CD8-positive, alpha-beta memory T cell (primary cell): ENCODE data around the gene UBE2E1. TPM values are rescaled to one million over a fixed set of nuclear protein-coding genes. Genes with fewer than 3 reads are reported as not detected.
A peak's percentile ranks its signal among the peaks of the same experiment; 100 is the strongest.
"Not testable (repeated sequence)": the region's sequence is repeated elsewhere in the genome, so short reads cannot be mapped to it uniquely, and the experiment has no call there.

ENCODE experiments used
- CTCF ChIA-PET: fragments of 350-600 bp; sonication (Branson Sonifier 250); formaldehyde crosslinking; loops from one replicate; lab custom pipeline; 2021; ENCODE audit warnings: antibody characterized with exemption; lab: Charles Lee
- POLR2A ChIA-PET: fragments of 350-600 bp; sonication (Branson Sonifier 250); formaldehyde crosslinking; loops from one replicate; lab custom pipeline; 2021; ENCODE audit warnings: antibody characterized with exemption; lab: Charles Lee
- DNase-seq, 5 donors: peaks; one replicate each; pipeline versions ENCODE4 v3.0.0 to v3.0.0-alpha.2; 2020 to 2022; ENCODE audit warnings: mixed read lengths in 1 of 5
- H3K27ac ChIP-seq: one replicate; pipeline ENCODE4 v1.7.0; 2013; ENCODE audit warnings: low read depth, mild to moderate bottlenecking, low read length, moderate library complexity
- H3K27me3 ChIP-seq: 2 replicates; pipeline ENCODE4 v1.7.0; 2013; ENCODE audit warnings: low read length, mild to moderate bottlenecking; ENCODE audit not compliant: insufficient read depth, poor library complexity, severe bottlenecking
- H3K36me3 ChIP-seq: 2 replicates; pipeline ENCODE4 v1.7.0; 2013; ENCODE audit warnings: mild to moderate bottlenecking, low read length, moderate library complexity; ENCODE audit not compliant: insufficient read depth
- H3K4me1 ChIP-seq: 2 replicates; pipeline ENCODE4 v1.7.0; 2013; ENCODE audit warnings: mild to moderate bottlenecking, low read length, moderate library complexity; ENCODE audit not compliant: insufficient read depth
- H3K4me3 ChIP-seq: 2 replicates; pipeline ENCODE4 v1.7.0; 2013; ENCODE audit warnings: mild to moderate bottlenecking, low read length
- H3K9me3 ChIP-seq: 2 replicates; pipeline ENCODE4 v1.7.0; 2013; ENCODE audit warnings: mild to moderate bottlenecking, low read length
- H3K27ac Mint-ChIP-seq, 8 donors: one replicate each; pipeline ENCODE4 v1.8.0; 2020 to 2021; ENCODE audit warnings: mixed read lengths in 8 of 8, mild to moderate bottlenecking in 6 of 8, inconsistent platforms in 3 of 8, moderate library complexity in 3 of 8
- H3K27me3 Mint-ChIP-seq, 2 donors: one replicate each; pipeline ENCODE4 v1.8.0; 2020 to 2021; ENCODE audit warnings: mixed read lengths in 2 of 2, mild to moderate bottlenecking in 1 of 2, moderate library complexity in 1 of 2
- H3K36me3 Mint-ChIP-seq, 3 donors: one replicate each; pipeline ENCODE4 v1.8.0; 2020 to 2021; ENCODE audit warnings: mixed read lengths in 3 of 3, inconsistent platforms in 1 of 3, mild to moderate bottlenecking in 1 of 3
- H3K4me1 Mint-ChIP-seq, 3 donors: one replicate each; pipeline ENCODE4 v1.8.0; 2020 to 2021; ENCODE audit warnings: mixed read lengths in 3 of 3, inconsistent platforms in 1 of 3, mild to moderate bottlenecking in 1 of 3
- H3K4me3 Mint-ChIP-seq, 7 donors: one replicate each; pipeline ENCODE4 v1.8.0; 2020 to 2021; ENCODE audit warnings: mixed read lengths in 7 of 7, mild to moderate bottlenecking in 6 of 7, moderate library complexity in 4 of 7, inconsistent platforms in 2 of 7
- H3K9me3 Mint-ChIP-seq, 5 donors: one replicate each; pipeline ENCODE4 v1.8.0; 2020 to 2022; ENCODE audit warnings: mixed read lengths in 5 of 5, mild to moderate bottlenecking in 3 of 5, moderate library complexity in 2 of 5, inconsistent platforms in 1 of 5
- polyA plus RNA-seq: library from polyadenylated mRNA; unstranded; fragments of 300-500 nt; fragmentation: Illumina TruSeq; gene quantifications from one replicate; pipeline ENCODE4 v1.2.3, GENCODE V29; 2021
- total RNA-seq, 2 experiments: library from RNA; stranded (reverse); gene quantifications; one replicate each; pipeline ENCODE4 v1.2.3, GENCODE V29; 2021

UBE2E1 gene
- total and polyA plus RNA-seq, 3 experiments from 2014 or later, result 8.1 to 50.7 (median 50.1) TPM

- Histone ChIP-seq H3K27ac (no peak overlapping the region), H3K36me3 (no peaks in the 10 kb centered on the region), H3K4me1 (peaks cover 18% of the 10 kb centered on the region), H3K4me3 (no peak overlapping the region), H3K27me3 (no peaks in the 10 kb centered on the region), H3K9me3 (no peaks in the 10 kb centered on the region)
- no peak for DNase-seq
- Mint-ChIP-seq H3K4me3 (no peak overlapping the region), H3K27ac (no peak overlapping the region), H3K27me3 (peaks cover 0 to 3% of the 10 kb centered on the region in 2 donors), H3K9me3 (no peaks in the 10 kb centered on the region), H3K36me3 (peaks cover under 1 to 32% (median 8%) of the 10 kb centered on the region in 3 donors), H3K4me1 (peaks cover 20 to 43% (median 32%) of the 10 kb centered on the region in 3 donors)
- ChIA-PET POLR2A (no interaction called here), CTCF (interaction anchor here (1.0 kb wide), 1 partner anchor 9 kb away, joined by 3 read pairs; no protein-coding TSS in a partner anchor)
Observed at GRCh38 chr3:23913182-23913581, 107.4 kb downstream of the UBE2E1 start.

DNA sequence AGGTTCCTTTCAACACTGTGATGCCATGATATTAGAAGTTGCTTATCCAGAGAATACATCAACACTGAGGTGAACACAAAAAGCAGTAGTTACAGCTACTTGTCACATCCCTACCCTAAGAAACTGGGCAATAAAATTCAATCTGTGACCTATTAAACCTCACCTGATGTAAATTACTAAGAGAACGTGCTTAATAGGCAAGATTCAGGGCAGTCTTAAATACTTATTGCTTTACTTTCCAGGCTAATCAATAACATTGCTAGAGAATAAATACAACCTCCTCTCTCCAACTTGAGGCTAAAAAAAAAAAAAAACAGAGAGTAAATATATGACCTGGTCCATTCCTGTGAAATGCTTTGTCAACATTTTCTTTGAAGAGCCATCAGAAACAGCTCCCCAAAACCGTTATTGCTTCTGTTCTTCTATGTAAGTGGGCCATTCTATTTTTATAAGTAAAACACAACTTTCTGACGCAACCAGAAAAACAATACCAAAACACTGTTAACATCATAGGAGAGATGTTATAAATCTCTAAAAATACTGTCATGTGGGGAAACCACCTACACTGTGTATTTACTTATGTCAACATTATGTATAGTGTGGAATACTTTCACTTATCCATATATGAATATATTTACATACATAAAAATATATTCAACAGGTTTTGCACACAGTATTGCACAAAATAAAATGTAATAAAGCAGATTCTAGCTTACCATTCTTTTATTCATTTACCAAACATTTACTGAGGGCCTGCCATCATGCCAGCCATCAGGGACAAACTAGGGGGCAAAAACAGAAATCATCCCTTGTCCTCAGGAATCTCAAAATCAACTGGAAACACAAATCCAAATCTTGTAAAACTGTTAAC, 108.4 kb downstream of the UBE2E1 start:
- CTCF ChIA-PET, result no interaction called here
- H3K9me3 Mint-ChIP-seq, result no peaks in the 10 kb centered on the region
- H3K36me3 Mint-ChIP-seq, result peaks cover 4 to 38% (median 17%) of the 10 kb centered on the region in 3 donors
- H3K4me1 Mint-ChIP-seq, result peaks cover 29 to 52% (median 41%) of the 10 kb centered on the region in 3 donors
- POLR2A ChIA-PET, result no interaction called here
- no peak overlapping the region for H3K27ac ChIP-seq
- H3K4me3 Mint-ChIP-seq, result peak overlapping the region in 1 of 7 donors; percentile 55
- H3K27me3 Mint-ChIP-seq, result peaks cover 0 to 3% of the 10 kb centered on the region in 2 donors
- no peak for DNase-seq
- peak overlapping the region in 1 of 8 donors; percentile 17 for H3K27ac Mint-ChIP-seq
- H3K27me3 ChIP-seq, result no peaks in the 10 kb centered on the region
- H3K9me3 ChIP-seq, result no peaks in the 10 kb centered on the region
- no peak overlapping the region for H3K4me3 ChIP-seq
- peaks cover 27% of the 10 kb centered on the region for H3K4me1 ChIP-seq
- H3K36me3 ChIP-seq, result peaks cover 6% of the 10 kb centered on the region

- H3K27me3 ChIP-seq, result no peaks in the 10 kb centered on the region
- no peaks in the 10 kb centered on the region for H3K9me3 ChIP-seq
- peak overlapping the region; percentile 98 to 100 (median 99) for H3K4me3 Mint-ChIP-seq
- peaks cover 41 to 68% (median 56%) of the 10 kb centered on the region in 3 donors for H3K4me1 Mint-ChIP-seq
- peaks cover 4 to 44% (median 19%) of the 10 kb centered on the region in 3 donors for H3K36me3 Mint-ChIP-seq
- peaks cover 0 to 3% of the 10 kb centered on the region in 2 donors for H3K27me3 Mint-ChIP-seq
- DNase-seq, result no peak
- H3K4me3 ChIP-seq, result peak overlapping the region; percentile 94
- ChIA-PET CTCF (interaction anchor here (1.1 to 1.2 kb wide), 2 partner anchors 24 to 31 kb away, joined by 3 to 5 read pairs; no protein-coding TSS in a partner anchor), POLR2A (interaction anchor here (3.4 kb wide), 1 partner anchor 28 kb away, joined by 32 read pairs; no protein-coding TSS in a partner anchor)
- peak overlapping the region in 6 of 8 donors; percentile 79 to 98 (median 96) for H3K27ac Mint-ChIP-seq
- H3K27ac ChIP-seq, result no peak overlapping the region
- H3K36me3 ChIP-seq, result peaks cover 17% of the 10 kb centered on the region
- H3K4me1 ChIP-seq, result peaks cover 28% of the 10 kb centered on the region
- H3K9me3 Mint-ChIP-seq, result no peaks in the 10 kb centered on the region
Observed at GRCh38 chr3:23915537-23916108, 109.9 kb downstream of the UBE2E1 start.

- H3K27ac ChIP-seq, result peak overlapping the region; percentile 88
- CTCF ChIA-PET, result interaction anchor here (0.7 to 2.6 kb wide), 7 partner anchors 11 to 80 kb away, joined by 3 to 8 read pairs (median 5); no protein-coding TSS in a partner anchor
Observed at GRCh38 chr3:23916152-23916885, 110.6 kb downstream of the UBE2E1 start.

GRCh38 chr3:23916886-23917678, 111.3 kb downstream of the UBE2E1 start, which contains the start of the genes NKIRAS1 and RPL15:
NKIRAS1 (minus strand) TSS chr3:23916990; CDS start chr3:23910904, 6,086 bp downstream.
RPL15 (plus strand) TSS chr3:23917132; CDS start chr3:23917860, 728 bp downstream.
- H3K27ac ChIP-seq, result peak within 1 kb of the TSS; percentile 88
- Mint-ChIP-seq H3K9me3 (no peaks in the 10 kb centered on the region), H3K27me3 (peaks cover 0 to 5% of the 10 kb centered on the region in 2 donors), H3K27ac (peak within 1 kb of the TSS; percentile 93 to 99 (median 98)), H3K36me3 (peaks cover 4 to 55% (median 19%) of the 10 kb centered on the region in 3 donors), H3K4me3 (peak within 1 kb of the TSS; percentile 98 to 100 (median 99)), H3K4me1 (peaks cover 41 to 70% (median 57%) of the 10 kb centered on the region in 3 donors)
- H3K9me3 ChIP-seq, result no peaks in the 10 kb centered on the region
- peaks cover 20% of the 10 kb centered on the region for H3K36me3 ChIP-seq
- peak; percentile 95 to 98 (median 97) for DNase-seq
- no peaks in the 10 kb centered on the region for H3K27me3 ChIP-seq
- H3K4me1 ChIP-seq, result peaks cover 28% of the 10 kb centered on the region
- peak within 1 kb of the TSS; percentile 94 for H3K4me3 ChIP-seq
- ChIA-PET POLR2A (interaction anchor here (0.6 to 3.4 kb wide), 13 partner anchors 9 to 1866 kb away, joined by 3 to 32 read pairs (median 4); partner anchors contain the start of gene NGLY1), CTCF (interaction anchor here (0.7 to 2.6 kb wide), 7 partner anchors 10 to 81 kb away, joined by 3 to 8 read pairs (median 5); no protein-coding TSS in a partner anchor)

More at GRCh38 chr3:23916152-23916885, 110.6 kb downstream of the UBE2E1 start:
- DNase-seq, result no peak
- H3K36me3 Mint-ChIP-seq, result peaks cover 4 to 47% (median 19%) of the 10 kb centered on the region in 3 donors
- Histone ChIP-seq H3K27me3 (no peaks in the 10 kb centered on the region), H3K4me1 (peaks cover 28% of the 10 kb centered on the region), H3K4me3 (peak overlapping the region; percentile 94), H3K9me3 (no peaks in the 10 kb centered on the region), H3K36me3 (peaks cover 20% of the 10 kb centered on the region)
- H3K27me3 Mint-ChIP-seq, result peaks cover 0 to 3% of the 10 kb centered on the region in 2 donors
- H3K9me3 Mint-ChIP-seq, result no peaks in the 10 kb centered on the region
- POLR2A ChIA-PET, result interaction anchor here (0.6 to 3.4 kb wide), 12 partner anchors 9 to 1867 kb away, joined by 3 to 32 read pairs (median 4); partner anchors contain the start of gene NGLY1
- peaks cover 41 to 70% (median 57%) of the 10 kb centered on the region in 3 donors for H3K4me1 Mint-ChIP-seq
- peak overlapping the region; percentile 98 to 100 (median 99) for H3K4me3 Mint-ChIP-seq
- peak overlapping the region; percentile 93 to 99 (median 98) for H3K27ac Mint-ChIP-seq

DNA sequence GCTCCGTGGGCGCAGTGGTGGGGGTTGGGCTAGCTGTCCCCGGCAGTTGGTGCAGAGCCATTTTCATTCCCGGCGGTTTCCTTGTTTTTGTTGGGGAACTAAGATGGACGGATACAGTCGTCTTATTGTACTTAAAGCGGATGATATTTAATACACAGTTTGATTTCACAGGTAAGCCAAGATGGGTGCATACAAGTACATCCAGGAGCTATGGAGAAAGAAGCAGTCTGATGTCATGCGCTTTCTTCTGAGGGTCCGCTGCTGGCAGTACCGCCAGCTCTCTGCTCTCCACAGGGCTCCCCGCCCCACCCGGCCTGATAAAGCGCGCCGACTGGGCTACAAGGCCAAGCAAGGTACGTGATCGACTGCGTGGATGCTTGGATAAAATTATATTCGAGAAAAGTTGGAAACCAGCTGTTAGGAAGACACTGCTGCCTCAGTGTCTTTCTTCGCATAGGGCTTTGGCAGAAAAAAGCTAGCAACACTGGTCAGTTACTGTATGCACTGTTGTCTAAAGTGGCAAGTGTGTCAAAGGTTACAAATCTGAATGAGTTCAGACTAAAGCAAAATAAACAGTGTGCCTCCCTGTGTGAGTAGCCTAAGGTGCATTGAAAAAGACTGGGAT, 112.0 kb downstream of the UBE2E1 start:
- Mint-ChIP-seq H3K27ac (peak overlapping the region; percentile 93 to 99 (median 98)), H3K4me3 (peak overlapping the region; percentile 98 to 100 (median 99)), H3K4me1 (peaks cover 39 to 67% (median 57%) of the 10 kb centered on the region in 3 donors), H3K36me3 (peaks cover 4 to 59% (median 19%) of the 10 kb centered on the region in 3 donors)
- ChIA-PET POLR2A (interaction anchor here (0.6 to 3.4 kb wide), 12 partner anchors 13 to 1866 kb away, joined by 3 to 32 read pairs (median 5); partner anchors contain the start of gene NGLY1), CTCF (interaction anchor here (1.5 to 2.6 kb wide), 3 partner anchors 23 to 29 kb away, joined by 3 to 8 read pairs (median 7); no protein-coding TSS in a partner anchor)
- Histone ChIP-seq H3K36me3 (peaks cover 20% of the 10 kb centered on the region), H3K27ac (peak overlapping the region; percentile 88), H3K4me3 (peak overlapping the region; percentile 94), H3K4me1 (peaks cover 28% of the 10 kb centered on the region)
- H3K9me3 Mint-ChIP-seq, DNase-seq, H3K27me3 Mint-ChIP-seq, H3K27me3 ChIP-seq, H3K9me3 ChIP-seq: not testable (repeated sequence)
